NCI-H345 treated with DMSO at 0.1 percent for 48 hours (cell line): ENCODE data around the gene CATSPERE.
"Not testable (repeated sequence)": the region's sequence is repeated elsewhere in the genome, so short reads cannot be mapped to it uniquely, and the experiment has no call there.

Experiments
- DNase-seq: peaks from one replicate; lab custom pipeline; 2025; ENCODE audit not compliant: unreplicated experiment; lab: John Stamatoyannopoulos, UW

The CATSPERE gene

DNA sequence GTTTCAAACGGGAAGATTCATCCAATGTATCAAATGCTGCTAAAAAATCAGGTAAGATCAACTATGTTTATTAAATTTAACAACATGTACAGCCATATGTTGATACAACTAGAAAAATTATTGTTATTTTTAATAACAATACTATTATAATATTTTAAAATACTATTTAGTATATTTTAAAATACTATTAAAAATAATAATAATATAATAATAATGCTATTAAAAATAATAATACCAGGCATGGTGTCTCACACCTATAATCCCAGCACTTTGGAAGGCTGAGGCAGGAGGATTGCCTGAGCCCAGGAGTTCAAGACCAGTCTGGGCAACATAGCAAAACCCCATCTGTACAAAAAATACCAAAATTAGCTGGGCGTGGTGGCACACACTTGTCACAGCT, 54.6 kb downstream of the CATSPERE start:
- DNase-seq: no peak

DNA sequence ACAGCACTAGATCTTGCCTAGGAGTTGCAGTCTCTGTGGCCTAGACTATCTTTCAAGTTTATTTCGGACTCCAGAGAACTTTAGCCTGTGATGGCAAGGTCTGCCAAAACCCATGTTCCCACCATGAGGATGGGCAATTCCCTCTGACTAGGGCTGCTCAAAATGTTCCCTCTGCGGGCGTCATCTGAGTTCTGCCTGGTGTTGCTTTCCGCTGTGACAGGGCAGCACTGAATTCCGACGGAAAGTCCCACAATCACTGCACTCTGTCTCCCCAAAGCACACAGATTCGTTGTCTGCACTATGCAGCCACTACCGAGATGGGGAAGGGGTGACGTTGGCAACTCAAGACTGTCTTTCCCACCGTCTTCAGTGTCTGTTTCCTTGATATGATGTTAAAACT, 75.2 kb downstream of the CATSPERE start:
- no peak for DNase-seq

DNA sequence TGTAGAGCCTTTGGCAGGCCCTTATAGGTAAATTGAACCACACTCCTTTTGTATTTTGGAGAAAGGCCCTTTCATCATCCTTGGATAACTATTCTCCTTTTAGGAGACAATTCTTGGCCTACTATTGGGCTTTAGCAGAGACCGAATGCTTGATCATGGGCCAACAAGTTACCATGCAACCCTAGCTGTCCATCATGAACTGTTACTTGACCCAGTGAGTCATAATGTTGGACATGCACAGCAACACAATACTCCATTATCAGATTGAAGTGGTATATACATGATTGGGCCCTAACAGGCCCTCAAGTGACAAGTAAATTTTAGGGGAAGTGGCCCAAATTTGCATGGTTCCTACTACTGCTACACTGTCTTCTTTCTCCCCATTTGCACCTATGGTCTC, 84.4 kb downstream of the CATSPERE start:
- no peak for DNase-seq

DNA sequence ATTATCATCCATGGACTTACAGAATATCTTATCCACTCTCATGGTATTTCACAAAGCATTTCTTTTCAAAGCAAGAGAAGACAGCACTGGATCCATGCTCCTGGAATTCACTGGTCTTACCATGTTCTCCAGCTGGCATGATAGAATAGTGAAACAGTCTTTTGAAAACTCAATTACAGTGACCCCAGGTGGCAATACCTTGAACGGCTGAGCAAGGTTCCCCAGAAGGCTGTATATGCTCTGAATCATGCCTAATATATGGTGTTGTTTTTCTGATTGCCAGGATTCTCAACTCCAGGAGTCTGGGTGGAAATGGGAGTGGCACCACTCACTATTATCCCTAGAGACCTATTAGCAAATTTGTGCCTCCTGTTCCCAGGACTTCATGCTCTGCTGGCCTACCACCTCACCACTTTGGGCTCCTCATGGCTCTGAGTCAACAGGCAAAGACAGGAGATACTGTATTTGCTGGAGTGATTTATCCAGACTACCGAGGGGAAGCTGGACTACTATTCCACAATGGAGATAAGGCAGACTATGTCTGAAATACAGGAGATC, 87.6 kb downstream of the CATSPERE start:
- no peak for DNase-seq

DNA sequence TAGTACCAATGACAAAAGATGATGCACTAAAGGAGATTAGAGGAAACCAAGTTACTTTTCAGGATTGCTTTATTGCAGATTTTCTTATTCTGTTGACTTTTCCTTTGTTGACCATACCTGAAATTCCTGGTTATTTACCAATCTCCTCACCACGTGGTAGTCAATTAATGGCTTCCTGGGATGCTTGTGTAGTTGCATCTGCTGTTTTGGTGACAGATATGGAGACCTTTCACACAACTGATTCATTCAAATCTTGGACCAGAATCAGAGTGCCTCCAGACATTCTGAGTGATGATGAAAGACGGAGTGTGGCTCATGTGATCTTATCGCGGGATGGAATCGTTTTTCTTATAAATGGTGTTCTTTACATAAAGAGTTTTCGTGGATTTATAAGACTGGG, 91.3 kb downstream of the CATSPERE start:
- DNase-seq: no peak

DNA sequence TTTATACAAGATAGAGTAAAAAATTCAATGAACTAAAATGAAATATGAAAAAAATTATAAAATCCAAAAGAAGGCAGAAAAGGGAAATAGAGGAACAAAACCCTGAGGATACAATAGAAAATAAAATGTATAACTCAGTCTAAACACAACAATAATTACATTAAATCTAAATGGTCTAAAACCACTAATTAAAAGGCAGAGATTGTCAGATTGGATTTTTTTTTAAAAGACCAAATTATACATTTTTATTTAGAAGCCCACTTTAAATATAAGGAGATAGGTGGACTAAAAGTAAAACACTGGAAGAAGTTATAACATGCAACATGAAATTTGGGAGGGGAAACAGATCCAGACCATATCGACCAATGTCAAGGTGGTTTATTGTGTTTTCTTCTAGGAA, 95.2 kb downstream of the CATSPERE start:
- DNase-seq: no peak

DNA sequence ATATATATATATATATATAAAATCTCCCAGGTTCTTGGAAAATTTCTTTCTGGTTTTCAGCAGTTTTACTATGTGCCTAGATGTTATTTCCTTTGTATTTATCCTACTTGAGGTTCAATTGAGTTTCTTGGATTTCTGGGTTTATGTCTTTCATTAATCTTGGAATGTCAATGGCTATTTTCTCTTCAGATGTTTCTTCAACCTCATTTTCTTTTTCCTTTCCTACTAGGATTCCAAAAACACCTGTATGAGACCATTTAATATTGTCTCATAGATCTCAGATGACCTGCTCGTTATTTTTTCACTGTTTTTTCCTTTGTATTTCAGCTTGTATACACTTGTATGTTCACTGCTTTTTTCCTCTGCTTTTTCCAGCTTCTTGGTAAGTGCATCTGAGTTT, 96.5 kb downstream of the CATSPERE start:
- DNase-seq: no peak

DNA sequence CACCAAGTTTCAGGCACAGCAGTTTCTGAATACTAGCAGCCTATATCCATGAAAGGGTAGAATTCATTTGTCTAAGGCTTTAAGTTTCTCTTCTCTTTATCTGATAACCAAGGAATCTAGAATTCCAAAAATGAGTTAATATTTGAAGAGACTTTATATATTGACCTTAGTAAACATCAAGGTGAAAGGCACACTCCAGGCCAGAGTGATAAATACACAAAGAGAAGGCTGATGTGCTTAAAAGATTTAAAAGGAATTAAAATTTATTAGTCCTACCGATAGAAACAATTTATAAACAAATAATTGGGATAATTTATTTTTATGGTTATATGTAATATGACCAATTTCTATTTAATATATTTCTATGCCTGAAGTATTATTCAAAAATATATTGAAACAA, 98.5 kb downstream of the CATSPERE start:
- DNase-seq: no peak

DNA sequence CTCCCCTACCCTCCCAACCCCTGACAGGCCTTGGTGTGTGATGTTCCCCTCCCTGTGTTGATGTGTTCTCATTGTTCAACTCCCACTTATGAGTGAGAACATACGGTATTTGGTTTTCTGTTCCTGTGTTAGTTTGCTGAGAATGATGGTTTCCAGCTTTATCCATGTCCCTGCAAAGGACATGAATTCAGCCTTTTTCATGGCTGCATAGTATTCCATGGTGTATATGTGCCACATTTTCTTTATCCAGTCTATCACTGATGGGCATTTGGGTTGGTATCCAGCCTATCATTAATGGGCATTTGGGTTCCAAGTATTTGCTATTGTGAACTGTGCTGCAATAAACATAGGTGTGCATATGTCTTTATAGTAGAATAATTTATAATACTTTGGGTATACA, 101.8 kb downstream of the CATSPERE start:
- not testable (repeated sequence) for DNase-seq

DNA sequence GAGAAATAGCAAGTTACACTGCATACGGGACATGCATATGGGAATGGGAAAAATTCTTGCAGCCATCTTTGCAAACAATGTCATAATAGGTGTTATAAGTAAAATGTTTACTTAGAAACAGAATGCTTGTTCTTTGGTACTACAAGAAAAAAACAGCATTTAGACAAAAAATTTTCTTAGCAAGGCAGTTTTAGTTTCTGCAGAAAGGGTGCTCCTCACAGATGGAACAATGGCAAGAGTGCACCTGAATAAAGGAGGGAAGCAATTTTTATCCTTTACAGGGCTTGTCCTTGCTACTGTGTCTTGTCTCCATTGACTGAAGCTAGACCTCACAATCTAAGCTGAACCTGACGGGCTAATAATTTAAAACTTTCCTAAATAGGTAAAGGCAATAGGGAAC, 112.7 kb downstream of the CATSPERE start:
- no peak for DNase-seq

DNA sequence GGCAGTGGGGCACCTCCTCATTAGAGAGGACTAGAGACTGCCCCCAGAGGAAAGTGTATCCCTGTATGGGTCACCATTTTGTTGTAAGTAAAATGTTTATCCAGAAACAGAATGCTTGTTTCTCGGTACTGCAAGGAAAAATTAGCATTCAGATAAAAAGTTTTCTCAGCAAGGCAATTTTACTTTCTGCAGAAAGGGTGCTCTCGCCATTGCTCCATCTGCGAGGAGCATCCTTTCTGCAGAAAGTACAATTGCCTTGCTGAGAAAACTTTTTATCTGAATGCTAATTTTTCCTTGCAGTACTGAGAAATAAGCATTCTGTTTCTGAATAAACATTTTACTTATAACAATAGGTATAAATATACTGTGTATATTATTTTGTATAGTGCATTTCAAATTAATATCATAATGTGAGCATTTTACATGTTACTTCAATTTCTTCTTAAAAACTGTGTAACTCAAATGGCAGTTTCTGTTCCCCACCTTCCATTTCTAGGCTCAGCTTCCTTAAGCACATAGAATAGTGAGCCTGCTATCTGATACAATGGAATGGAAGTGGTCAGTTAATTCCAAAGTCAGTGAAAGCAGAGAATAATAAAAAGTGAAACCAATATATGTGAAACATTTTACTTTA, 115.3 kb downstream of the CATSPERE start:
- DNase-seq: no peak

DNA sequence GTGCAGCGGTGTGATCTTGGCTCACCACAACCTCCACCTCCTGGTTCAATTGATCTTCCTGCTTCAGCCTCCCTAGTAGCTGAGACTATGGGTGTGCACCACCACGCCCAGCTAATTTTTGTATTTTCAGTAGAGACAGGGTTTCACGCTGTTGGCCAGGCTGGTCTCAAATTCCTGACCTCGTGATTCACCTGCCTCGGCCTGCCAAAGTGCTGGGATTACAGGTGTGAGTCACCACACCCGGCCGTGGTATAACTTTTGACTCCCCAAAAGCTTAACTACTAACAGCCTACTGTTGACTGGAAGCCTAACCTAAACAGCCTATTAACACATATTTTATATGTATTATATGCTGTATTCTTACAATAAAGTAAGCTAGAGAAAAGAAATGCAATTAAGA, 117.1 kb downstream of the CATSPERE start:
- not testable (repeated sequence) for DNase-seq

DNA sequence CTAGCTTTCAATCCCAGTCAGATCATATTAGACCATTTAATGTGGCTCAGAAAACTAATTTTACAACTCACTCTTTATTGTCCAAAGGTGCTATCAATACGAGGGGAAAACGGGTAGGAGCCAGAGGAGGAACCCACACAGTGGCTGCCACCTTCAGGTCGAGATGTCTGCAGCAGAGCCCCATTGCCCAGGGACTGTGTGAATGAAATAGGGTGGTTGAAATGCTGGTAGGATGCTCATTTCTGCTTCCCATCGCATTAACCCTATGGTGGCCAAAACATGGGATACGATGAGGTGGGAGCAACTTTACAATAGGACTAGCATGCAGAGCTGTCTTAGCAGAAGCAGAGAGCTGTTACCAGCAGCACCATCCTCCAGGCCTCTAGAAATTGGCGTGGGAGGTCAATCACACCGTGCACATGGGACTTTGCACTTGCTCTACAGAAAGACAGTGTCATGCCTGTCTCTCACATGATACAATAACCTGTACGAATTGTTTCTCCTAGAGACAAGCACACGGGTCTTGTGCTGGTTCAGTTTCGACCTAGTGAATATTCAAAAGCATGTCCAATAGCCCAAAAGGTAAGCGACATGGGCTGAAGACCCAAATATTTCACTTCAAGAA, 122.4 kb downstream of the CATSPERE start:
- DNase-seq: no peak

DNA sequence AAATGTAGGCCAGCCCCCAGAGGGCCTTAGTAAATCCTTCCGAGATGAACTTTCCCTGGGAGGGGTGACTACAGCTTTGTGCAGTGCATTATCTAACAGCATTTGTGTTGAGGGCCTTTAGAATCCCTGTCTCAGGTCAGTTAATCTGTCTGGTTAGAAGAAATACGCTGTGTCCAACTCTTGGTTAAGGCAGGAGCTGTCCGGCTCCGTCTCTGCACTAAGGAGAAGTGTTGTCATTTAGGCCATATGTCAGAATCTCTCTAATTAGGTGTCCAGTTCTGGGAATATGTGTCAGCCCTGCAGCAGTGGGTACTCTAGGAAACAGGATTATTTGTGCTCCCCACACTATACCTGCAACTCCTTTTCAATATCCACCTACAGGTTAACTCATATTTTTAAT, 124.8 kb downstream of the CATSPERE start:
- DNase-seq: no peak

DNA sequence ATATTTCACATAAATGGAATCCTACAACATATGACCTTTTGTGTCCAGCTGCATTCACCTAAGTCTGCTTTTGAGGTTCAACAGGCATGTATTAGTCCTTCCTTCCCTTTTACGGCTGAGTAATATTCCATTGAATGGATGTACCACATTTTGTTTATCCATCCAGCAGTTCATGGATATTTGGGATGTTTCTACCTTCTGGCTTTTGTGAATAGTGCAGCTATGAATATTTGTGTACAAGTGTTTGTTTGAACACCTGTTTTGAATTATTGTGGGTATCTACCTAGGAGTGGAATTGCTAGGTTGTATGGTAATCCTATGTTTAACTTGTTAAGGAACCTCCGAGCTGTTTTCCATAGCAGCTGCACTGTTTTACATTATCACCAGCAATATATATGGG, 129.6 kb downstream of the CATSPERE start:
- no peak for DNase-seq

DNA sequence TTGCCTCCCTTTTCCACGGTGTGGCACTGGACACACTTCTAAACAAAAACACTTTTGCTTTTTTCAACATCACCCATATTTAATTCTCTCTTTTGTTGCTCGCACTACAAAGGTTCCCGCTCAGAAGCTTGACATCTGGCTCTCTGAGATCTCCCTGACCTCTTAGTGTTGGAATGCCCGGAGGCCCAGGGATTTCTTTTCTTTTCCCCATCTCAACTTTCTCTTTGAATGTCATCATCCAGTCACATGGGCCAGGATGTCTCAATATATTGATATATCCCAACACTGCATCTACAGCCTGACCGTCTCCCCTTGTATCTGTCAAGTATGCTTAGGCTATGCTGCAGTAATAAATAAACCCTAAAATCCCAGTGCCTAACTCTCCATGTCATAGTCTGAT, 137.5 kb downstream of the CATSPERE start:
- DNase-seq: no peak

DNA sequence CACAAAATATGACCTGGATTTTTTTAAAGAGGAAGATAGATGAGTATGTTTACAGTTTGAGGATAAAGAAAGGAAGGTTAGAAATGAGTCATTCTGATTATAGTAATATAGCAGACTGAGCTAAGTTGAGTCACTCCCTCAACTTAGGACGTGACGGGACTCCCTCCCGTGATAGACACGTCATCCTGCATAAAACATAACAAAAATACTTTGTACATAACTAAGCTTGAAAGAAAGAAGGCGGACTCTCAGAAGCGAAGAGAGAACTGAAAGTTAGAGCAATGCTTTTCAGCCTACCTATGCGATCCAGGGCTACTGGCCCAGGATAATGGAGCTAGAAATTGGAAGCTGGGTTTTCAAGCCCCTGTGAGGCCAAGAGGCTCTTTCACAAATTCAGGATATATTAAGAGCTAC, 138.9 kb downstream of the CATSPERE start:
- DNase-seq: no peak

DNA sequence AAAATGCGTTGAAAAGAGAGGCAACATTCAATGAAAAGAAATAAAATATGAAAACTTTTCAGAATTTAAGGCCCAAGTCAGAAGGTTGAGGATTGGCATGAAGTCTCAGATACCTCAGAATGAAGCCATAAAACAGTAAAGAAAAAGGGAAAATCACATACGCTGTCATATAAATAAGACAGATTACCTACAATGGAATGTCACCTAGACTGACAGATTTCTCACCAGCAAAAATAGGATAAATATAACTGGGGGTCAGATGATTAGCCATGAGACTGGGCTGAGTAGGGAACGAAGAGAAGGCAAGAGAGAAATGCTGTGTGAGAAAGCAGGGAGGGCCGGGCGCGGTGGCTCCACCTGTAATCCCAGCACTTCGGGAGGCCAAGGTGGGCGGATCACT, 140.3 kb downstream of the CATSPERE start:
- DNase-seq: no peak

DNA sequence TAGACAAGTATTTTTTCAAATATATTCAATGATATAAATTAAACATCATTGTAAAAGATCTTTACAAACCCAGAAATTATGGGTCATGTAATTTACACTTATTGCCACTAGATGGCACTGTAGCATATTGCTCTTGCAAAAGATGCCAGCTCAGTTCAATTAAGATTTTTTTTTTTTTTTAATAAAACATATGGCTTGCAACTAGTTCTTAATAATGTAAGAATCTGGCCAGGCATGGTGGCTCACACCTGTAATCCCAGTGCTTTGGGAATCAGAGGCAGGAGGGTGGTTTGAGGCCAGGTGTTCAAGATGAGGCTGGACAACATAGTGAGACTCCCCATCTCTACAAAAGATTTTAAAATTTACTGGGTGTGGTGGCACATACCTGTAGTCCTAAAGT, 142.4 kb downstream of the CATSPERE start:
- peak; percentile 55 for DNase-seq

DNA sequence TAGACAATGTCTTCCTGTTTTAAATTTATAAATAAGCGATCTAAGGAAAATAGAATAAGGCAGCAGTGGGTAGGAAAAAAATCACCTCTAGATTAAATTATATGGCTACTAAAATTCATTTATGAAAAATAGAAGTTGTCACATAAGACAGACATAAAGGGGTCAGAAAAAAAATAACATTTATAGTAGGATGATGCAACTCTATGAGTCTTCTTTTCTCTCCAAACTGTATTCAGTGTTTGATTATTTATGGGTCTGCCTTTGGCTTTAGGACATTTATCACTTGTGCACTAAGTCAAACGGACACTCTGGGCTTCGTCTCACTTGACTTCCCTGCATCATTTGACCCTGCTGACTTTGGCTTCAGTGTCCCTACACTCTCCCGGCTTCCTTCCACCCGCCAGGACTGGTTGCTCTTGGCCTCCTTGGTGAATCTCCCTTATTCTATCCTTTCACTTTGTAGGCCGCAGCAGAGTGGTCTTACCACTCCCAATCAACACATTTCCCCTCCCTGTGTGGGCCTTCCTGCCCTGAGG, 144.8 kb downstream of the CATSPERE start:
- DNase-seq: no peak

DNA sequence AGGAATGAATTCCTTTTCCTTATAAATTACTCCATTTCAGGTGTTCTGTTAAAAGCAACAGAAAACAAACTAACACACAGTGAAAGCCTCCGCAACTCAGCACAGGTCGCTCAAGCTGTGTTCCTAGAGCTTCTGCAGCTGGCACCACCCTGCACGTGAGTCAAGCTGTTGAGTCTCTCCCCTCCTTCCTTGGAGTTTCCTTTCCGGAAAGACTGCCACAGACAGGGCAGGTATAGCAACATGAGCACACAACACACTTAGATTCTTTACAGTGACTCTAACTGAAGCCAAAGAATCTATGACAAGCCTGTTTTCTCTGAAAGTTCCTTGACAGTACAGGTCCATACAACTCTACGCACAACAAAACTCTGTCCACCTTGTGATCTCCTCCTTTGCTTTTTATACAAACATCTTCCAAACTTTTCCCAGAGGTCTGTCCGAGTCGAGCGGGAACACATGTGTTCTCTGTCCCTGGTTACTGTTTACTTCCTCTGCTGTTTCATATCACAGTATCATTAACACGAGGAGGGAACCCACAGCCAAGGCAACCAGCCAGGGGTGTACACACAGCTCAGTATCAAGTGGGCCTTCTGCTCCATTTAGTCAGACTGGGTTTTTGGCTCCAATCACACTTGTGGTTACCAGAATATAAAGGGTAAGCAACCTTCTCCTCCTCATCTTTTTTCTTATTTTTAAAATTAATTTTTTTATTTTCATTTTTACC, 153.2 kb downstream of the CATSPERE start:
- DNase-seq: no peak

DNA sequence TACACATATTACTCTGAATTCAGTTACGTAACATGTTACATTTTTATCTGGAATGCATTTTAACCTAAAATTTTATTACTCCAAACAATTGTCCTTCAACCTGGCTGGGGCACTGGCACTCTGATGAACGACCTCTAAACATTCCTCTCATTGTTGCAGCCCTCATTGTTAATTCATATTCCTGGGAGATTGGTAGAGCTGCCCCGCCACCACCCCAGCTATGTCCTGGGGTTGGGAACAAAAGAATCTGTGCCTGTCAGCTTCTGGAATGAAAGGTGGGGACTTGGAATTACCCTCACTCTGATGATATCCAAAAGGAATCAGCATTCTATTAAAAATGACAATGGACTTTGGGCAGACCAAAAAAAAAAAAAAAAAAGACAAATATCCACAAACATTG, 153.8 kb downstream of the CATSPERE start:
- DNase-seq: no peak
